OCI-LY7 (cell line): Measurements from ENCODE around the gene BOK.

ENCODE experiments used
- CTCF ChIP-seq: fragments of 200-600 bp; sonication (generic); conservative IDR thresholded peaks from 2 replicates; pipeline ENCODE4 v1.5.1; 2014; ENCODE audit warnings: mild to moderate bottlenecking, antibody characterized with exemption, low read length, moderate library complexity, mixed read lengths
- EZH2phosphoT487 ChIP-seq: fragments of 200-600 bp; sonication (generic); IDR thresholded peaks from 2 replicates; pipeline ENCODE4 v1.6.1; 2018; ENCODE audit warnings: low read depth, borderline replicate concordance, mild to moderate bottlenecking, mixed run types, antibody characterized with exemption, low read length, moderate library complexity, mixed read lengths

- no peak for TF ChIP-seq CTCF
- TF ChIP-seq EZH2phosphoT487, result no peak
Measured at GRCh38 chr2:241562269-241562891, 3.8 kb downstream of the BOK start.
